Dermis microvascular lymphatic vessel endothelial cell (primary cell): Measurements from ENCODE around the gene ZFP64. TPM values are rescaled to one million over a fixed set of nuclear protein-coding genes. Genes with fewer than 3 reads are reported as not detected.
"Not testable (repeated sequence)": the region's sequence is repeated elsewhere in the genome, so short reads cannot be mapped to it uniquely, and the experiment has no call there.

Source experiments
- DNase-seq, 2 donors: peaks; one replicate each; pipeline versions ENCODE4 v3.0.0 to v3.0.0-alpha.2; 2010; ENCODE audit warnings: low read depth in 2 of 2
- total RNA-seq: library from RNA; depleted of rRNA; stranded (reverse); fragments of >200 nt; gene quantifications from 2 replicates; pipeline ENCODE4 v1.2.1, GENCODE V29; 2014

The ZFP64 gene
- total RNA-seq, result 31.2 and 40.6 TPM in 2 replicates

- DNase-seq, result peak; percentile 28 to 71
These were observed at the start of gene ZFP64 for GRCh38 chr20:52191132-52191915. TSS of gene ZFP64 (minus strand) at chr20:52191779. CDS start at chr20:52191636, 143 bp downstream.

- DNase-seq, result no peak
These were observed 49.2 kb upstream of the ZFP64 start for GRCh38 chr20:52240802-52241201.

GRCh38 chr20:52239102-52239501 lies 47.5 kb upstream of the ZFP64 start:
- no peak for DNase-seq

GRCh38 chr20:52236292-52236691 lies 44.7 kb upstream of the ZFP64 start:
- no peak for DNase-seq

GRCh38 chr20:52235129-52235528 lies 43.5 kb upstream of the ZFP64 start:
- DNase-seq, result no peak

GRCh38 chr20:52234302-52235045 lies 42.9 kb upstream of the ZFP64 start:
- DNase-seq, result no peak

- no peak for DNase-seq
These were observed 39.7 kb upstream of the ZFP64 start for GRCh38 chr20:52231230-52231746.

GRCh38 chr20:52230409-52230808 lies 38.8 kb upstream of the ZFP64 start:
- DNase-seq, result no peak

GRCh38 chr20:52229346-52229745 lies 37.8 kb upstream of the ZFP64 start:
- DNase-seq, result not testable (repeated sequence)

- DNase-seq, result no peak
These were observed 34.8 kb upstream of the ZFP64 start for GRCh38 chr20:52226370-52226769.

GRCh38 chr20:52224920-52225319 lies 33.3 kb upstream of the ZFP64 start:
- no peak for DNase-seq

- not testable (repeated sequence) for DNase-seq
These were observed 29.8 kb upstream of the ZFP64 start for GRCh38 chr20:52221362-52221761.

- not testable (repeated sequence) for DNase-seq
These were observed 29.3 kb upstream of the ZFP64 start for GRCh38 chr20:52220891-52221290.

- DNase-seq, result peak in 1 of 2 donors; percentile 39
These were observed 27.9 kb upstream of the ZFP64 start for GRCh38 chr20:52219441-52219840.

GRCh38 chr20:52217689-52218395 lies 26.3 kb upstream of the ZFP64 start:
- no peak for DNase-seq

- no peak for DNase-seq
These were observed 22.4 kb upstream of the ZFP64 start for GRCh38 chr20:52213995-52214394.

- DNase-seq, result no peak
These were observed 21.4 kb upstream of the ZFP64 start for GRCh38 chr20:52212943-52213342.

GRCh38 chr20:52210037-52210990 lies 18.7 kb upstream of the ZFP64 start:
- no peak for DNase-seq

GRCh38 chr20:52209154-52209571 lies 17.6 kb upstream of the ZFP64 start:
- no peak for DNase-seq

GRCh38 chr20:52207020-52207810 lies 15.6 kb upstream of the ZFP64 start:
- DNase-seq, result peak in 1 of 2 donors; percentile 53
